Body of pancreas (tissue), 4 donors: Measurements from ENCODE around the gene HOOK2. TPM values are rescaled to one million over a fixed set of nuclear protein-coding genes. Genes with fewer than 3 reads are reported as not detected.

ENCODE experiments used
- ATAC-seq: fragments of 150-250 bp; one replicate; pipeline ENCODE4 v1.9.1; 2016
- DNase-seq, 4 donors: peaks; one replicate each; pipeline ENCODE4 v3.0.0-alpha.2; 2019
- H3K27ac ChIP-seq, 4 donors: fragments of 200-600 bp; sonication (generic); 1 replicate in 3 of 4; 2 replicates in 1 of 4; pipeline versions ENCODE4 v1.5.1 to v1.6.1; 2016 to 2019; ENCODE audit warnings: mild to moderate bottlenecking in 1 of 4, mixed read lengths in 1 of 4, moderate library complexity in 1 of 4
- H3K27me3 ChIP-seq, 2 donors: fragments of 200-600 bp; sonication (generic); one replicate each; pipeline ENCODE4 v1.6.0; 2016; ENCODE audit warnings: mild to moderate bottlenecking in 1 of 2
- H3K36me3 ChIP-seq, 2 donors: fragments of 200-600 bp; sonication (generic); replicated peaks in 1 of 2; 2 replicates each; pipeline ENCODE4 v1.5.1; 2016; ENCODE audit warnings: low read depth in 2 of 2; ENCODE audit not compliant: insufficient read depth in 1 of 2
- H3K4me1 ChIP-seq: fragments of 200-600 bp; sonication (generic); one replicate; pipeline ENCODE4 v1.6.0; 2016
- H3K4me3 ChIP-seq, 2 donors: fragments of 200-600 bp; sonication (generic); 1 replicate in 1 of 2; 2 replicates in 1 of 2; pipeline ENCODE4 v1.5.1; 2016 to 2019
- H3K9me3 ChIP-seq, 3 donors: fragments of 200-600 bp; sonication (generic); 1 replicate in 2 of 3; 2 replicates in 1 of 3; pipeline ENCODE4 v1.5.1; 2016
- POLR2A ChIP-seq, 3 donors: fragments of 450-650 bp; IDR thresholded peaks; one replicate each; pipeline ENCODE4 v1.6.1; 2016; ENCODE audit warnings: antibody characterized with exemption in 3 of 3, mild to moderate bottlenecking in 2 of 3
- WGBS, 2 donors: methylation state at CpG; one replicate each; pipeline ENCODE4 v1.1.5; 2017; 5-methylcytosine and 5-hydroxymethylcytosine counted together
- intact Hi-C: fragments of 100-400 bp; cut with DNase I; formaldehyde crosslinking; loops from one replicate; pipeline ENCODE4 v1.15.1; 2023
- total RNA-seq, 2 donors: library from RNA; depleted of rRNA; stranded (reverse); fragments of >200 nt; gene quantifications; one replicate each; pipeline ENCODE4 v1.1.0, GENCODE V29; 2016
- TF ChIP-seq, protein P1 (sequence below), 7 experiments: fragments of 450-650 bp in 4 of 7; fragments of 200-600 bp in 3 of 7; sonication (generic) in 3 of 7; IDR thresholded peaks; one replicate each; pipeline ENCODE4 v1.5.1; 2016 to 2019; ENCODE audit warnings: antibody characterized with exemption in 7 of 7

The HOOK2 gene
- total RNA-seq, 2 donors from 2014 or later, result 114 to 354 TPM

GRCh38 chr19:12770922-12771321 lies 4.4 kb downstream of the HOOK2 start:
- 91 to 94% methylated on average over 13 of the region's 13 CpGs for WGBS, 2 donors
- no peak for TF ChIP-seq POLR2A (IDR thresholded peaks at IDR 0.05)
- TF ChIP-seq, protein P1, sequence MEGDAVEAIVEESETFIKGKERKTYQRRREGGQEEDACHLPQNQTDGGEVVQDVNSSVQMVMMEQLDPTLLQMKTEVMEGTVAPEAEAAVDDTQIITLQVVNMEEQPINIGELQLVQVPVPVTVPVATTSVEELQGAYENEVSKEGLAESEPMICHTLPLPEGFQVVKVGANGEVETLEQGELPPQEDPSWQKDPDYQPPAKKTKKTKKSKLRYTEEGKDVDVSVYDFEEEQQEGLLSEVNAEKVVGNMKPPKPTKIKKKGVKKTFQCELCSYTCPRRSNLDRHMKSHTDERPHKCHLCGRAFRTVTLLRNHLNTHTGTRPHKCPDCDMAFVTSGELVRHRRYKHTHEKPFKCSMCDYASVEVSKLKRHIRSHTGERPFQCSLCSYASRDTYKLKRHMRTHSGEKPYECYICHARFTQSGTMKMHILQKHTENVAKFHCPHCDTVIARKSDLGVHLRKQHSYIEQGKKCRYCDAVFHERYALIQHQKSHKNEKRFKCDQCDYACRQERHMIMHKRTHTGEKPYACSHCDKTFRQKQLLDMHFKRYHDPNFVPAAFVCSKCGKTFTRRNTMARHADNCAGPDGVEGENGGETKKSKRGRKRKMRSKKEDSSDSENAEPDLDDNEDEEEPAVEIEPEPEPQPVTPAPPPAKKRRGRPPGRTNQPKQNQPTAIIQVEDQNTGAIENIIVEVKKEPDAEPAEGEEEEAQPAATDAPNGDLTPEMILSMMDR (IDR thresholded peaks at IDR 0.05), result no peak
- Histone ChIP-seq H3K27me3 (no peaks in the 10 kb centered on the region), H3K9me3 (no peaks in the 10 kb centered on the region), H3K4me1 (peaks cover 13% of the 10 kb centered on the region), H3K27ac (no peak overlapping the region), H3K36me3 (peaks cover 0 to 10% of the 10 kb centered on the region in 2 donors), H3K4me3 (no peak overlapping the region)
- intact Hi-C loops, result no loop called here
- DNase-seq (no peak), ATAC-seq (no peak)

GRCh38 chr19:12769689-12770088 lies 5.7 kb downstream of the HOOK2 start:
- DNase-seq (no peak), ATAC-seq (no peak)
- intact Hi-C loops, result no loop called here
- Histone ChIP-seq H3K9me3 (no peaks in the 10 kb centered on the region), H3K36me3 (peaks cover 0 to 12% of the 10 kb centered on the region in 2 donors), H3K27ac (no peak overlapping the region), H3K27me3 (no peaks in the 10 kb centered on the region), H3K4me3 (no peak overlapping the region), H3K4me1 (peaks cover 15% of the 10 kb centered on the region)
- 76 to 77% methylated on average over 10 to 37 of the region's 37 CpGs for WGBS, 2 donors
- TF ChIP-seq, protein P1 (IDR thresholded peaks at IDR 0.05), result no peak

GRCh38 chr19:12767666-12768065 lies 7.7 kb downstream of the HOOK2 start:
- Histone ChIP-seq H3K4me3 (no peak overlapping the region), H3K36me3 (peaks cover 0 to 25% of the 10 kb centered on the region in 2 donors), H3K27me3 (no peaks in the 10 kb centered on the region), H3K4me1 (peaks cover 8% of the 10 kb centered on the region), H3K27ac (no peak overlapping the region), H3K9me3 (no peaks in the 10 kb centered on the region)
- TF ChIP-seq, protein P1 (IDR thresholded peaks at IDR 0.05), result no peak
- TF ChIP-seq POLR2A (IDR thresholded peaks at IDR 0.05), result no peak
- intact Hi-C loops, result no loop called here
- DNase-seq (no peak), ATAC-seq (no peak)
- 95 to 98% methylated on average over 15 of the region's 15 CpGs for WGBS, 2 donors

GRCh38 chr19:12767150-12767549 lies 8.2 kb downstream of the HOOK2 start:
- no peak for TF ChIP-seq POLR2A (IDR thresholded peaks at IDR 0.05)
- TF ChIP-seq, protein P1 (IDR thresholded peaks at IDR 0.05), result no peak
- Histone ChIP-seq H3K27ac (no peak overlapping the region), H3K36me3 (peaks cover 0 to 25% of the 10 kb centered on the region in 2 donors), H3K9me3 (no peaks in the 10 kb centered on the region), H3K4me3 (no peak overlapping the region), H3K27me3 (no peaks in the 10 kb centered on the region), H3K4me1 (peaks cover 8% of the 10 kb centered on the region)
- DNase-seq, result no peak
- intact Hi-C loops, result no loop called here
- WGBS, 2 donors, result 94 to 95% methylated on average over 11 of the region's 11 CpGs
- ATAC-seq, result no peak

GRCh38 chr19:12766051-12766521 lies 9.3 kb downstream of the HOOK2 start:
- Histone ChIP-seq H3K36me3 (peaks cover 0 to 24% of the 10 kb centered on the region in 2 donors), H3K27me3 (no peaks in the 10 kb centered on the region), H3K4me3 (no peak overlapping the region), H3K4me1 (peaks cover 8% of the 10 kb centered on the region), H3K9me3 (no peaks in the 10 kb centered on the region), H3K27ac (peak overlapping the region in 2 of 4 donors; percentile 40 to 61)
- intact Hi-C loops, result no loop called here
- ATAC-seq, result peak; percentile 80
- TF ChIP-seq POLR2A (IDR thresholded peaks at IDR 0.05), result no peak
- TF ChIP-seq, protein P1 (IDR thresholded peaks at IDR 0.05), result peak; percentile 51 to 90 (median 74)
- 42 to 49% methylated on average over 14 to 18 of the region's 30 CpGs for WGBS, 2 donors
- DNase-seq, result peak; percentile 82 to 91 (median 87)
